SK-N-SH treated with all-trans-retinoic acid at 6 μM for 48 hours (cell line): ENCODE results near the gene UBASH3A.

Source experiments
- ATAC-seq: fragments of 200-7000 bp; cut with Tn5 transposase; 3 replicates; pipeline ENCODE4 v1.9.1; 2020; ENCODE audit warnings: mild to moderate bottlenecking, moderate library complexity
- ARNTL ChIP-seq: fragments of 450-650 bp; formaldehyde crosslinking; IDR thresholded peaks from 2 replicates; pipeline ENCODE4 v1.5.0; 2020; ENCODE audit warnings: low read depth, mild to moderate bottlenecking, moderate library complexity, borderline replicate concordance
- BACH2 ChIP-seq: fragments of 250-450 bp; sonication (Bioruptor Pico); IDR thresholded peaks from 2 replicates; pipeline ENCODE4 v1.9.0; 2021; ENCODE audit warnings: mild to moderate bottlenecking, borderline replicate concordance
- CREB5 ChIP-seq: fragments of 250-450 bp; sonication (Bioruptor Pico); IDR thresholded peaks from 2 replicates; pipeline ENCODE4 v1.5.1; 2020; ENCODE audit warnings: low read depth, mild to moderate bottlenecking, moderate library complexity
- CSDC2 ChIP-seq: fragments of 250-450 bp; sonication (Bioruptor Pico); IDR thresholded peaks from 2 replicates; pipeline ENCODE4 v1.5.0; 2020; ENCODE audit warnings: mild to moderate bottlenecking, moderate library complexity
- ESRRG ChIP-seq: fragments of 250-450 bp; sonication (Bioruptor Pico); IDR thresholded peaks from 2 replicates; pipeline ENCODE4 v1.6.1; 2021; ENCODE audit warnings: mild to moderate bottlenecking
- ISL1 ChIP-seq: fragments of 250-450 bp; sonication (Bioruptor Pico); IDR thresholded peaks from 2 replicates; pipeline ENCODE4 v2.1.2; 2022; ENCODE audit warnings: mild to moderate bottlenecking, moderate library complexity
- OSR1 ChIP-seq: fragments of 250-450 bp; sonication (Bioruptor Pico); IDR thresholded peaks from 2 replicates; pipeline ENCODE4 v1.8.0; 2022; ENCODE audit warnings: moderate library complexity, mild to moderate bottlenecking, inconsistent platforms
- PATZ1 ChIP-seq: fragments of 250-450 bp; sonication (Bioruptor Pico); IDR thresholded peaks from 2 replicates; pipeline ENCODE4 v1.8.0; 2020; ENCODE audit warnings: mild to moderate bottlenecking, moderate library complexity, borderline replicate concordance
- POU6F1 ChIP-seq: fragments of 250-450 bp; sonication (Bioruptor Pico); IDR thresholded peaks from 2 replicates; pipeline ENCODE4 v1.8.0; 2021; ENCODE audit warnings: low read depth, mild to moderate bottlenecking, moderate library complexity, borderline replicate concordance
- RARB ChIP-seq: fragments of 250-450 bp; sonication (Bioruptor Pico); IDR thresholded peaks from 2 replicates; pipeline ENCODE4 v1.8.0; 2021; ENCODE audit warnings: mild to moderate bottlenecking, moderate library complexity
- SNAI2 ChIP-seq: fragments of 250-450 bp; sonication (Bioruptor Pico); IDR thresholded peaks from 2 replicates; pipeline ENCODE4 v1.5.0; 2020; ENCODE audit warnings: mild to moderate bottlenecking, moderate library complexity
- TCF4 ChIP-seq: fragments of 250-450 bp; sonication (Bioruptor Pico); IDR thresholded peaks from 2 replicates; pipeline ENCODE4 v1.8.0; 2021; ENCODE audit warnings: mild to moderate bottlenecking, moderate library complexity, borderline replicate concordance
- TSHZ2 ChIP-seq: fragments of 250-450 bp; sonication (Bioruptor Pico); IDR thresholded peaks from 2 replicates; pipeline ENCODE4 v1.5.0; 2020; ENCODE audit warnings: mild to moderate bottlenecking, moderate library complexity
- ZFP30 ChIP-seq: fragments of 450-650 bp; formaldehyde crosslinking; IDR thresholded peaks from 2 replicates; pipeline ENCODE4 v1.5.0; 2022; ENCODE audit warnings: mild to moderate bottlenecking, moderate library complexity
- ZNF565 ChIP-seq: fragments of 450-650 bp; formaldehyde crosslinking; conservative IDR thresholded peaks from 2 replicates; pipeline ENCODE4 v1.5.0; 2020; ENCODE audit warnings: low read depth, mild to moderate bottlenecking, moderate library complexity
- ZNF70 ChIP-seq: fragments of 450-650 bp; formaldehyde crosslinking; IDR thresholded peaks from 2 replicates; pipeline ENCODE4 v1.5.0; 2020; ENCODE audit warnings: mild to moderate bottlenecking, moderate library complexity
- ZNF8 ChIP-seq: fragments of 450-650 bp; formaldehyde crosslinking; IDR thresholded peaks from 2 replicates; pipeline ENCODE4 v1.5.0; 2020; ENCODE audit warnings: mild to moderate bottlenecking, moderate library complexity

The UBASH3A gene

GRCh38 chr21:42453224-42453985 lies 49.7 kb downstream of the UBASH3A start:
- no peak for ATAC-seq
- TF ChIP-seq TSHZ2 (CRISPR knock-in tag) (no peak), ESRRG (CRISPR knock-in tag) (no peak), BACH2 (CRISPR knock-in tag) (no peak)

- ATAC-seq = no peak
- no peak for TF ChIP-seq BACH2 (CRISPR knock-in tag)
These were observed 50.4 kb downstream of the UBASH3A start for GRCh38 chr21:42453986-42454570.

GRCh38 chr21:42454786-42455185 lies 51.1 kb downstream of the UBASH3A start:
- no peak for ATAC-seq
- no peak for TF ChIP-seq ZNF70 (CRISPR knock-in tag)

- no peak for ATAC-seq
- TF ChIP-seq ZNF8 (CRISPR knock-in tag) = no peak
- TF ChIP-seq ZNF565 (CRISPR knock-in tag) = no peak
- TF ChIP-seq ZFP30 (CRISPR knock-in tag) = no peak
- no peak for TF ChIP-seq TCF4 (CRISPR knock-in tag)
- TF ChIP-seq, all 23 proteins: peak for 0
These were observed 51.5 kb downstream of the UBASH3A start for GRCh38 chr21:42455196-42455595.

- ATAC-seq = no peak
- TF ChIP-seq ISL1 (CRISPR knock-in tag) = no peak
- TF ChIP-seq CREB5 (CRISPR knock-in tag) = no peak
- TF ChIP-seq ESRRG (CRISPR knock-in tag) = no peak
- TF ChIP-seq ARNTL (CRISPR knock-in tag) = no peak
- TF ChIP-seq ZFP30 (CRISPR knock-in tag) = no peak
- no peak for TF ChIP-seq POU6F1
- no peak for TF ChIP-seq OSR1 (CRISPR knock-in tag)
- no peak for TF ChIP-seq SNAI2 (CRISPR knock-in tag)
- TF ChIP-seq RARB = no peak
- no peak for TF ChIP-seq PATZ1 (CRISPR knock-in tag)
- TF ChIP-seq CSDC2 (CRISPR knock-in tag) = no peak
- TF ChIP-seq, all 23 proteins: peak for 0
These were observed 52.2 kb downstream of the UBASH3A start for GRCh38 chr21:42455754-42456440.
